Stimulated activated CD4-positive, alpha-beta T cell treated with anti-CD3 and anti-CD28 coated beads, TNF-alpha, amount 100 ng/mL, for 1 hour (primary cell): ENCODE results near the gene SNAPC1.
A peak's percentile ranks its signal among the peaks of the same experiment; 100 is the strongest.

ENCODE experiments used
- DNase-seq, 3 donors: peaks; one replicate each; pipeline ENCODE4 v3.0.0-alpha.2; 2020; ENCODE audit warnings: low read depth in 3 of 3, low spot score in 1 of 3

Gene SNAPC1

DNA sequence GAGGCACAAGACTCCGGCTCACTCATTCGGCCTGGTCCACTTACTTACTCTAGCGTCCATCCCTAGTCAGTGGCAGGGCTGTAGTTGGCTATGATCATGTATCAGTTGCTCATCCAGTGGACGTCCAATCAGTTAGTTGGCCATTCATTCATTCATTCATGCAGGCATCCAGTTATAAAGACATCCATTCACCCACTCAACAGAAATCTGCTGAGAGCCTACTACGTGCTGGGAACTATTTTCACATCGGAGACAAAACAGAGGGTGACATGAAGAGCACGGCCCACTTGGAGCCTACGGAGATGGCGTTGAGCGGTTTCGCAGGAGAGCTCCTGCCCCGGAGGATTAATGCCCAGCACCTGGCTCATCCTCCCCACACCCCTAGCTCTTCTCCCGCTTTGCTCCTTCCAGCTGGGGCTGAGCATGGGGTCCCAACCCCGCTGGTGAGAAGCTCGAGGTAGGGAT is 49.7 kb downstream of the SNAPC1 start:
- no peak for DNase-seq

DNA sequence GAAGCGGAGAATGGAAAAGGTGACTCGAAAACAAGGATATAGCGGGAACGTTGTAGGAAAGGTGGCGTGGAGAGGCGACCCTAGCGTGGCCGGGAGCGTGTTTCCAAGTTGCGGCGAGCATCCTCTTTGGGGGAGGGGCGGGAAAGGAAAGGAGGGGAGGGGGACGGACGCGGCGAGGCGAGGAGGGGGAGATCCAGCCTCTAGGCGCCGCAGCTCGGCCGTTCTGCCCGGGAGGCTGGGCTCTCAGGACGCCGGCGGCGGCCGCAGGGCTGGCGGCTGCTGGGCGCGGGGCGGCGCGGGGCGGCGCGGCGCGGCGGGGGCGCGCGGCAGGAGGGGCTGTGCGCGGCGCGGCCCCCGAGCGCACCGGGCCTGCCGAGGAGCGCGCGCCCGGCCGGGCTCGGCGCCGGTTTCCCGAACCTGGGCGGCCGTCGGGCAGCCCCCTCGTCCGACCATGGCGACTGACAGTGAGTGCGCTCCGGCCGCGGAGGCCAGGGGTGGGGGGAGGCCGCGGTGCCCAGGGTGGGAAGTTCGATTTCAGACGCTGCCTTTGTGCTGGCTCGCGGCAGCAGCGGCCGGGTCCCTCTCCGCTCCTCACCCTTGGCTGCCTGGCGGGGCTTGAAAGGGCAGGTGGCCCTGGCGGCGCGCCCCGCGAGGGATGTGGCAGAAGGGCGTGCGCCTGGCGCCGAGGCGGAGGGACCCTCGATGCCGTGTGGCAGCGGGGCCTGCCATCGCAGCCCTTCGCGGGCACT is 50.3 kb downstream of the SNAPC1 start, which contains the start of gene SYT16:
SYT16 (plus strand) TSS at position 357 of the 749 bp plus-strand sequence.
- DNase-seq = no peak

DNA sequence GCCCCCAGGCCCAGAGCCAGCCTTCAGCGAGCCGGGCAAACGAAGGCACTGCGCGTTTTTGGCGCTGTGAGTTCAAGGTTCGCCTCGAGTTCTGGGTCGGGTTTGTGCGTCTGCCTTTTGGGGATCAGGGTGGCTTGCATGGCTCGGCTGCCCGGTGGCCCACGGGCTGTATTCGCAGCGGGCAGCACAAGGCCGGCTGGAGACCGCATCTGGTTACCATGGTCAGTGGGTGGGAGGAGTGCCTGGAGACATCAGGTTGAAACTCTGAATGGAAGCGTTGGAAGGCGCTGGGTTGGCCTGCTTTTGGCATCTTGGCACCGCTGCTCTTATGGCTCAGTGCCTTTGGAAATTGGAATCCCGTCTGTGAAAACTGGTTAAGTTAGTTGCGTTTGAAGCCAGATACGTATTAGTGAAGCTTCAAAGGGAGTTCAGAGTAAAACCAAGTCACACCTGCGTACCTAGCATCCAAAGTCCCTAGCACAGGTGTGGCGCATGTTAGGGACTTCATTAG is 50.9 kb downstream of the SNAPC1 start:
- DNase-seq = no peak

DNA sequence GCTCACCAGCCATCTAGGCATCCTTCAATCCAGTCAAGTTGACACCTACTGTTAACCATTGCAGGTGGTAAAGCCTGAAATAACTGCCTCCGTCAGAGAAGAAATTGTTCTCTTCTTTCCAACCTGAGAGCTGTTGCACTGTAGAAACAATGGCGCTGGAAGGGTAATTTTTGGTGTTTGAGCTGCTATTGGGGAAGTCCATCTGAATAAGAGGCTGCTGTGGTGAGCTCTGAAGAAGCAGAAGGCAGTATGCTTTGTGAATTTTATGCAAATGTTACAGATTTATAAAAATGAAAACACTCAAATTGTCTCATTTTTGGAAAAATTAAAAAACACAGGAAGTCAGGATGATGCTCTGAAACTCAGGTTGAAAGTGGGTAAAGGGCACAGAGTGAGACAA is 60.2 kb downstream of the SNAPC1 start:
- no peak for DNase-seq

DNA sequence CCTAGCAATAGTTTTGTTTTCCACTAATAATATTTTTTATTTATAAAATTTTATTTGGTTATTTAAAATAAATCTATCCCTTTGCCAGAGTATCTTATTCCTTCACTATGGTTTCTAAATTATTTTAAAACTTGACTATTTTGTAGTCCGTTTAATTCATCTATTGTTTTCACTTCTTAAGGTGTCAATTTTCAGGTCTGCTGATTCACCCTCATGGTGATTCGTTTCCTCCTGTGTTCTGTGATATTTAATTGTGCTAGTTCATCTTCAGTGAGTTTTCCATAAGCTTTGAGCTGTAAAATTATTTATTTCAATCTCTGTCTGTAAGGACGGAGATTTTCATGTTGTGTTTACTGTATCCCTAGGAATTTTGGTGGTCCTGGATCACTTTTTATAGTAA is 70.6 kb downstream of the SNAPC1 start:
- DNase-seq = no peak

DNA sequence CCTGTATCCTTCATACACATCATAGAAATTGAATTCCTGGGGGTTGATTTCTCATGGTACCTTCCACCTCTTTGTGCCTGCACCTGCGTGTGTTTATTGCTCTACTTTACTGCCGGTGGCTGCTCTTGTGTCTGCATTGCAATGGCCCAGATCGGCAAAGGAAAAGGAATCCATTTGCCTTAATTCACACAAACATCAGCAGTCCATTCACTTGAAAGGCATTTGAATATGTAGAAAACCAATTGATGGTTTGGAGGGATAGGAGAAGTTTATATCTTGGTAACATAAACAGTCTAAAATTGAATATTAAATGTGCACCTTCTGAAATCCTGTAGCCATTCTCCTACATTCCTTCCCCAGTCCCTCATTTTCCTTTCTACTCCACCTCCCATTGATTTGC is 74.0 kb downstream of the SNAPC1 start:
- no peak for DNase-seq

DNA sequence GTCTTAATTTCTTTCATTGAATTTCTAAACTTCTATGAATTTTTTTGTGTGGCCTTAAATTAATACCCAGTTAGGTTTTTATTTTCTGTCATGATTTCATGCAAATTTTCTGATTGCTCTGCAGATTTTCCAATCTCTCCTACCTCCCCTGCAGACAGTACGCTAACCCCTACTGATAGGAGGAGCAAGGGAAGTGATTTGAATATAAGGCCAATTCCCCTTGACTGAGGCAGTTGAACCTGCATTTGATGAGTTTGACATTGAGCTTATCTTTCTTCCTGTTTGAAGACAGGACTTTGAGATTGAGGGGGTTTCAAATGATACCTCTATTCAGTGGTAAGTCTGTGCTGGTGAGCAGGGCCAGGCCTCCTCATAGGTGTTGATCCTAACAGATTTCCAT is 74.6 kb downstream of the SNAPC1 start:
- DNase-seq = no peak

DNA sequence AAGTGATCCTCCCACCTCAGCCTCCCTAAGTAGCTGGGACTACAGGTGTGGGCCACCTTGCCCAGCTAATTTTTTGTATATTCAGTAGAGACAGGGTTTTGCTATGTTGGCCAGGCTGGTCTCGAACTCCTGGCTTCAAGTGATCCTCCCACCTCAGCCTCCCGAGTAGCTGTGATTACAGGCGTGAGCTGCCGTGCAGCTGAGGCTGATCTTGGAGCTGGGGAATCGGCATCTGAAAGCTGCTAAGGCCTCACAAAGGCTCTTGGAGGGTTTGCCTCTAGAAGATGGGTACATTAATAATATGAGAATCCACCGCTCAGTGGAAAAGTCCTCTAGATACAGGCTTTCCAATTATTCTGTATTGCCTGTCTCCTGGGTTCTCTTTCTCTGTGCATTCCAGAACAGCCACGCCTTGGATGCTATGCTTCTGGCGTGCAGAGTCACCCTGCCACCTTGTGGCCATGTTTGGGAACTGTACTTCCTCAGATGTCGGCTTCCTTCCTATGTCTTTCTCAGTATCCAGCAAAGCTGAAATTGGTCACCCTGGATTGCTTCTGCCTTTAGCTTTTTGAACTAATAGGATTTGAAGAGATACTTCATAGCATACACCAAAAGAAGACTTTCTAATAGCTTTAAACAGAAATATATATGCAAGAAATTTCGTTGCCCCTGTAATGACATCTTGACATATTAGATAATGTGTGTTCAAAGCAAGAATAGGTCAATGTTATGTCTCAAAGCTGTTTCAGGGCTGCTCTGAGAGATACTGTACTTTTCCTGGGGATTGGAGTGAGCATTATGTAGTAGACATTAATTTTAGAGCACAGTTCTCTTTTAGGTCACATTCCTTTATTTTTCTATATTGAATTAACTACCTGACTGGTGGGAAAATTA is 75.4 kb downstream of the SNAPC1 start:
- DNase-seq = peak; percentile 31 to 53 (median 50)

DNA sequence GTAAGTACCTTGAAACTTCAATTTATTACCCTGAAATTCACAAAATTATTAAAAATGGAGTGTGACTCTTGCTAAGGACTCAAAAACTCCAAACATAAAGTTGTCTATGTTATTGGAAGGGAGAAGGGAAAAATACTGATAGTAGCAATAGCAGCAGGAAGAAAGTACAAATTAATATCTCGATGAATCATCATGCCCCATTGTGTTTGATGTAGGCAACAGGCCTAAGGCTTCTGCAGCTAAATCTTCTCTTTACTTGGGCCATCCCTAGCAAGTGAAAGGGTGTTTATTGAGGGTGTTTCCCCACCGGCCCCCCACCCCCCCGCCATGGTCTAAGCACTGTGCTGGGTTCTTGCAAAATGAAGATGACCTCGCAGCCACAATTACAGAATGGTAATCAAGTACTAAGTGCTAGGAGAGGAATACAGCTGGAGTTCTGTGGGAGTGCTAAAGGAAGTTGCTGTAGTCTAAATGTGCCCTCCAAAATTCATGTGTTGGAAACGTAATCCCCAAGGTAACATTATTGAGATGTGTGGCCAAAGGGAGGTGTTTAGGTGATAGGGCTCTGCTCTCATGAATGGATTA is 76.5 kb downstream of the SNAPC1 start:
- DNase-seq = no peak

DNA sequence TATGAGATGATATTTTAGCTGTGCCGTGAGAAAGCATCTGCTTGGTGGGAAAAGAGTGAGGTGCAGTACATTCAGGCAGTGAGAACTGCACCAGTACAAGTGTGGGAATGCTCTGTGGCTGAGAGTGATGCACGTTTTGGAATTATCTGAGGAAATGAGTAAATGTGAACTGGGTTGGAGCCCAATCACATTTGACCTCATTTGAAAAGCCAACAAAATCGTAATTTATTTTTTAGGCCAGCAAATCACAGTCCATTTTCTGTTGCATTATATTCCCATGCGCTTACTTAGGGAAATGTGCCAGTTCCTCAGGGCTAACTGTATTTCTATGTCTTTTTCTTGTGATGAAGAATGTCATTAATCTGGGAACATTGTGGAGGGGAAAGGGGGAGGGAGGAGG is 77.3 kb downstream of the SNAPC1 start:
- no peak for DNase-seq

DNA sequence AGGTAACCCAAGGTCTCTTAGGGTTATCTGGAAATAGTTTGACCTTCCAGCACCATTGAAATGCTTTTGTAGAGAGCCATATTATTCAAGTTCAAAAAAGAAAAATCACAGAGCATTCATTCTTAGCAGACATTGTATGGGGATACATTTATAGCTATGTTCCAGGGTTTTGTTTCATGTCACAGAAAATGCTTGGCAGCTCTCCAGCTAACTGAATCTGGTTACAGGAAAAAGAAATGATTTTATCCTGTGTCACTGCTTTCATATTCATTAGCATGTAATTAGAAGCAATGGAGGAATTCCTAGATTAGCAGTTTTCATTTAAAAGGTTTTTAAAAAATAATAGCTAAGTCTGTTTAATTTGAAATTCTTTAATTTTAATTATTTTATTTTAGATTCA is 78.9 kb downstream of the SNAPC1 start:
- no peak for DNase-seq
